OCI-LY3 (cell line): ENCODE measurements around the gene AIG1.

Experiments
- H2AFZ ChIP-seq: fragments of 200-600, 300-600 bp; shearing (Covaris generic); 2 replicates; pipeline ENCODE4 v1.6.0; 2014; ENCODE audit warnings: antibody characterized with exemption, low read depth, low read length
- H3K27ac ChIP-seq: fragments of 200-600, 300-600 bp; sonication (generic); 2 replicates; pipeline ENCODE4 v1.5.1; 2014; ENCODE audit warnings: mild to moderate bottlenecking, low read length, moderate library complexity, mixed read lengths
- H3K27me3 ChIP-seq: fragments of 200-600, 300-600 bp; sonication (generic); 2 replicates; pipeline ENCODE4 v1.6.1; 2014; ENCODE audit warnings: low read depth, low read length, mixed read lengths
- H3K36me3 ChIP-seq: fragments of 200-600, 300-600 bp; sonication (generic); replicated peaks from 2 replicates; pipeline ENCODE3; 2014; ENCODE audit warnings: low read depth, low read length, mixed read lengths
- H3K4me1 ChIP-seq: fragments of 300-600, 200-600 bp; sonication (generic); 2 replicates; pipeline ENCODE4 v1.6.1; 2014; ENCODE audit warnings: low read length, mixed read lengths
- H3K4me2 ChIP-seq: fragments of 200-600, 300-600 bp; sonication (generic); 2 replicates; pipeline ENCODE4 v1.6.1; 2014; ENCODE audit warnings: low read length, mixed read lengths
- H3K4me3 ChIP-seq: fragments of 300-600, 200-600 bp; sonication (generic); 2 replicates; pipeline ENCODE4 v1.5.1; 2014; ENCODE audit warnings: antibody characterized with exemption, mild to moderate bottlenecking, low read length, moderate library complexity
- H3K79me2 ChIP-seq: fragments of 300-600, 200-600 bp; shearing (Covaris generic); 2 replicates; pipeline ENCODE4 v1.6.1; 2014; ENCODE audit warnings: mild to moderate bottlenecking, low read length, mixed read lengths
- H3K9ac ChIP-seq: fragments of 300-600, 200-600 bp; shearing (Covaris generic); 2 replicates; pipeline ENCODE4 v1.6.0; 2014; ENCODE audit warnings: mild to moderate bottlenecking, low read length, moderate library complexity
- H3K9me3 ChIP-seq: fragments of 200-600, 300-600 bp; shearing (Covaris generic); 2 replicates; pipeline ENCODE4 v1.6.1; 2014; ENCODE audit warnings: low read length, mixed read lengths; ENCODE audit not compliant: insufficient read depth
- H4K20me1 ChIP-seq: fragments of 200-600, 300-600 bp; sonication (generic); 2 replicates; pipeline ENCODE4 v1.6.1; 2016; ENCODE audit warnings: low read length, mixed read lengths; ENCODE audit not compliant: insufficient read depth
- EZH2phosphoT487 ChIP-seq: fragments of 200-600 bp; shearing (Covaris generic); IDR thresholded peaks from 2 replicates; pipeline ENCODE4 v1.6.1; 2018; ENCODE audit warnings: antibody characterized with exemption, mixed run types, low read depth
- TF ChIP-seq, protein P1 (sequence below): fragments of 200-600, 300-600 bp; sonication (generic); IDR thresholded peaks from 2 replicates; pipeline ENCODE4 v1.5.1; 2014; ENCODE audit warnings: antibody characterized with exemption, low read length, low read depth

The AIG1 gene

DNA sequence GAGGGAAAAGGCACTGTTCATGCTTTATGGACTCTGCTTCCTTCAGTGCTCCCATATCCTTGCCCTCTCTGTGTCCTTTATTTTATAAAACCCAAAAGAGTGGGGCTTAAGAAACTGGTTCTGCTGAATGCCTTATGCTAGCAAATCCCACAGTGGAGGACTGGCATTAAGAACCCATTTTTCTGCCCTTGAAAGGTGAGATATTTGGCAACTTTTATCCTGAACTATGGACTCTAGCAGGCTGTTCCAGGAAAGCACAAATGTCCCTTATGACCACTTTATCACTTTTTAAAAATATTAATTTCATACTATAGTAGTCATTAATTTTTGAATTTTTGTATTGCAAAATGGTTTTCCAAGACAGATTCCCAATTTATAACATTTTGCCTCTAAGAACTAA is 296.5 kb downstream of the AIG1 start:
- no peaks in the 10 kb centered on the region for H3K36me3 ChIP-seq

DNA sequence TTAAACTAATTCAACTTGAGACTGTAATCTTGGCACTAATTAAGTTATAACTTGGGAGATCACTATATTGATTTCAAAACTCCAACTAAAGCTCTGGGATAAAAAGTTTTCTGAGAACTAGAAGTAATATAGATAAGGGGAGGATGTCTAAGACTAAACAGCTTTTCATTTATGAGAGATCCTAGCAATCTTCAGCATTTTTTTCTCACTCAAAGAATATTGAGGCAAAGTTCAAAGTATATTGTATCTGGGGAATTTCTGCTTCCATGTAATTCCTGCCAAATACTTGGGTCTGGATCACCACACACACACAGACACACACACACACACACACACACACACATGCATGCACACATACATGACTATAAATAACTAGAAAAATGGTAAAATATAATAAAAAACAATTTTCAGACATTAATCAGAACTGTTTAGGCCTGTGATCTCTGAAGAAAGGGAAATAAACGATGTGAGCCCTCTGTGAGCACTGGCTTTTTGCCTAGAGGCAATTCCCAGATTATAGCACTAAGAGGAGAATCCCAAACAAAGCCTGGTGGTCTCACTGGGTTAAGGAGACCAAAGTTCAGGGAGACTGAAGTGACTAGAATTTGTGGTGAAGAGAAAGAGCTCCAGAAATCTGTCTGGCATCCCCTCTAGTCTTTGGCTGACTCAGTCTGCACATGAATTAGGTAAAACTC is 297.0 kb downstream of the AIG1 start:
- H3K9ac ChIP-seq = no peak overlapping the region
- no peak overlapping the region for H3K4me3 ChIP-seq
- H3K9me3 ChIP-seq = no peaks in the 10 kb centered on the region
- TF ChIP-seq, protein P1, sequence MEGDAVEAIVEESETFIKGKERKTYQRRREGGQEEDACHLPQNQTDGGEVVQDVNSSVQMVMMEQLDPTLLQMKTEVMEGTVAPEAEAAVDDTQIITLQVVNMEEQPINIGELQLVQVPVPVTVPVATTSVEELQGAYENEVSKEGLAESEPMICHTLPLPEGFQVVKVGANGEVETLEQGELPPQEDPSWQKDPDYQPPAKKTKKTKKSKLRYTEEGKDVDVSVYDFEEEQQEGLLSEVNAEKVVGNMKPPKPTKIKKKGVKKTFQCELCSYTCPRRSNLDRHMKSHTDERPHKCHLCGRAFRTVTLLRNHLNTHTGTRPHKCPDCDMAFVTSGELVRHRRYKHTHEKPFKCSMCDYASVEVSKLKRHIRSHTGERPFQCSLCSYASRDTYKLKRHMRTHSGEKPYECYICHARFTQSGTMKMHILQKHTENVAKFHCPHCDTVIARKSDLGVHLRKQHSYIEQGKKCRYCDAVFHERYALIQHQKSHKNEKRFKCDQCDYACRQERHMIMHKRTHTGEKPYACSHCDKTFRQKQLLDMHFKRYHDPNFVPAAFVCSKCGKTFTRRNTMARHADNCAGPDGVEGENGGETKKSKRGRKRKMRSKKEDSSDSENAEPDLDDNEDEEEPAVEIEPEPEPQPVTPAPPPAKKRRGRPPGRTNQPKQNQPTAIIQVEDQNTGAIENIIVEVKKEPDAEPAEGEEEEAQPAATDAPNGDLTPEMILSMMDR = no peak
- TF ChIP-seq EZH2phosphoT487 = no peak
- H3K27ac ChIP-seq = no peak overlapping the region
- no peak overlapping the region for H2AFZ ChIP-seq
- peaks cover 5% of the 10 kb centered on the region; the same call in 1 of the 2 replicates for H3K4me1 ChIP-seq
- H3K4me2 ChIP-seq = no peak overlapping the region
- no peaks in the 10 kb centered on the region for H3K27me3 ChIP-seq
- no peaks in the 10 kb centered on the region for H3K79me2 ChIP-seq
- no peaks in the 10 kb centered on the region for H4K20me1 ChIP-seq
- no peaks in the 10 kb centered on the region for H3K36me3 ChIP-seq

More for the DNA sequence above, 296.5 kb downstream of the AIG1 start:
- Histone ChIP-seq H2AFZ (no peak overlapping the region), H3K4me2 (no peak overlapping the region), H3K9ac (no peak overlapping the region), H3K4me1 (peaks cover 5% of the 10 kb centered on the region; the same call in 1 of the 2 replicates), H3K9me3 (no peaks in the 10 kb centered on the region), H3K4me3 (no peak overlapping the region), H3K27ac (no peak overlapping the region), H4K20me1 (no peaks in the 10 kb centered on the region), H3K79me2 (no peaks in the 10 kb centered on the region), H3K27me3 (no peaks in the 10 kb centered on the region)
- TF ChIP-seq, protein P1 = no peak
- no peak for TF ChIP-seq EZH2phosphoT487

DNA sequence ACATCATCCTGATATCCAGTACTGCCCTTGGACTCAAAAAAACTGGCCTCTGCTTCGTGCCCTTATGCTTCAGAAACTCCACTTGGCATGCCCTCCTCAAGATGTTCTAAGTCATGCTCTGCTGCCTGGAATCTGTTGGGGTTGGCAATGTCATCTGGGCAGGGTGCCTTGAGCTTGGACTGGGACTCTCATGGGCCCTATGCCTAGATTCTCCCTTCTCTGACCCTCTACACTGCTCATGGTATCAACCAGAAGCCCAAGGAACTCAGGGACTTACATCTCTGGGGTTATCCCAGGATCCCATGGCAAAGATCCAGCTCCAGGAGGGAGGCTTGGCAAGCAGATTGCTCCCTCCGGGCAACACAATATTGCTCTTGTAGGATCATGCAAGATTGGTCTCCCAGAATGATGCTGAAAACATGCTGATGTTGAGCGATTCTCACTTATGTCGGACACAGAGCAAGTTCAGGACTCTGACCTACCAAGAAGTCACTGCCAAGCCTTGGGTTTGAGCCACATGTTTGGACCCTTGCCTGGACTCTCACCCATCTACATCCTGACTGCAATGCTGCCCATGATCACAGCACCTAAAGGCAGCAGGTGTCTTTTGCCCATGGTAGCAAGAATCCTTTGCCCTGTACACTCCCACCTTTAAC is 301.0 kb downstream of the AIG1 start:
- no peak overlapping the region for H3K4me3 ChIP-seq
- H2AFZ ChIP-seq = no peak overlapping the region
- H3K27ac ChIP-seq = no peak overlapping the region
- H3K9me3 ChIP-seq = no peaks in the 10 kb centered on the region
- no peaks in the 10 kb centered on the region for H3K79me2 ChIP-seq
- TF ChIP-seq, protein P1 = no peak
- TF ChIP-seq EZH2phosphoT487 = no peak
- no peaks in the 10 kb centered on the region for H3K4me1 ChIP-seq
- no peak overlapping the region for H3K4me2 ChIP-seq
- H3K27me3 ChIP-seq = no peaks in the 10 kb centered on the region
- no peak overlapping the region for H3K9ac ChIP-seq
- no peaks in the 10 kb centered on the region for H4K20me1 ChIP-seq
- no peaks in the 10 kb centered on the region for H3K36me3 ChIP-seq

DNA sequence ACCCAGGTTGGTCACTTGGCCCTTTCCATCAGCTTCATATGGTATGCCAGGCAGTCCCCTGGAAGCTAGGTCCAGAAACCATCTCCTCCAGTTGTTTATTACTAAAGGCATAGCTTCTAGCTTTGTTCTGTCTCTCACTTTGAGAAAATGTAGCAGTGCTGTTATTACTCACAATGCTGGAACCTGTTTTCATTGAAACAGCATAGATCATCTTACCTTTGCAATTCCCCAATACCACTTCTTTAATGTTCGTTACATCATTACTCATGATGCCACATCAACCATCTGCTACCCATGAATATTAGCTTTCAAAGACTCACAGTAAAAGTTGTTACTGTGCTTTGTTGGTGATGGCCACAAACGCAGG is 301.5 kb downstream of the AIG1 start:
- TF ChIP-seq, protein P1 = no peak
- no peak for TF ChIP-seq EZH2phosphoT487
- Histone ChIP-seq H3K9ac (no peak overlapping the region), H3K9me3 (no peaks in the 10 kb centered on the region), H3K4me1 (no peaks in the 10 kb centered on the region), H3K36me3 (no peaks in the 10 kb centered on the region), H3K4me2 (no peak overlapping the region), H3K27me3 (no peaks in the 10 kb centered on the region), H2AFZ (no peak overlapping the region), H3K79me2 (no peaks in the 10 kb centered on the region), H4K20me1 (no peaks in the 10 kb centered on the region), H3K27ac (no peak overlapping the region), H3K4me3 (no peak overlapping the region)
